ENCODE results near the gene IKBIP.
A peak's percentile ranks its signal among the peaks of the same experiment; 100 is the strongest.
"Not testable (repeated sequence)": the region's sequence is repeated elsewhere in the genome, so short reads cannot be mapped to it uniquely, and the experiment has no call there.

Gene IKBIP

DNA sequence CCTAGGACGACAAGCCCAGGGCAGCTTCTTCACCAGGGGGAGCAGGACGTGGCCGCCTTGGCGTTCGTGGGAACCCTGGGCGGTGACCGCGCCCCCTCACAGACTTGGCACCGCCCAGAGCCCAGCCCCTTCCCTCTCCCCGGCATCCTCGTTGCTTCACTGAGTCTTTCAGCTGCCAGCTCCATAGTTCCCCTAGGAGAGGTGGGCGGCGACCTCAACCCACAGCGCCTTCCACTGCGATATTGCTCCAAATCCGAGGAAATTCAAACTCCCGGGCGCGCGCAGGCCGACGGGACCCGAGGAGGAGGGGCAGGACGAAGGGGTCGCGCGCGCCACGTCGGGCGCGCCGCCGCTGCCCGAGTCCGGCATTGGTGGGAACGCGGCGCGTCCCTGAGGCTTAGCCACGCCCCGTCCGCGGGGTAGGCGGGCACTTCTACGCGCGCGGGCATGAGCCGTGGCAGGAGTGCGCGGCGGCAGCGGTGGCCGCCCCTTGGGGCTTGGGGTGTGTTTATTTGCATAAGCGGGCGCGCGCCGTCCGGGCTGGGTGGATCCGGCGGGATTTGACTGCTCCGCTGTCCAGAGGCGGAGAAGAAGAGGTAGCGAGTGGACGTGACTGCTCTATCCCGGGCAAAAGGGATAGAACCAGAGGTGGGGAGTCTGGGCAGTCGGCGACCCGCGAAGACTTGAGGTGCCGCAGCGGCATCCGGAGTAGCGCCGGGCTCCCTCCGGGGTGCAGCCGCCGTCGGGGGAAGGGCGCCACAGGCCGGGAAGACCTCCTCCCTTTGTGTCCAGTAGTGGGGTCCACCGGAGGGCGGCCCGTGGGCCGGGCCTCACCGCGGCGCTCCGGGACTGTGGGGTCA lies at the start of gene IKBIP, which contains the start of gene APAF1:
TSS of gene IKBIP (minus strand) at position 77 of the 860 bp plus-strand sequence. CDS start 87 bp downstream, outside the sequence.
TSS of gene APAF1 (plus strand) at position 579 of the 860 bp plus-strand sequence. CDS start 3,070 bp downstream, outside the sequence.
- peak; percentile 94 for DNase-seq (ENCODE audit: low read depth)

DNA sequence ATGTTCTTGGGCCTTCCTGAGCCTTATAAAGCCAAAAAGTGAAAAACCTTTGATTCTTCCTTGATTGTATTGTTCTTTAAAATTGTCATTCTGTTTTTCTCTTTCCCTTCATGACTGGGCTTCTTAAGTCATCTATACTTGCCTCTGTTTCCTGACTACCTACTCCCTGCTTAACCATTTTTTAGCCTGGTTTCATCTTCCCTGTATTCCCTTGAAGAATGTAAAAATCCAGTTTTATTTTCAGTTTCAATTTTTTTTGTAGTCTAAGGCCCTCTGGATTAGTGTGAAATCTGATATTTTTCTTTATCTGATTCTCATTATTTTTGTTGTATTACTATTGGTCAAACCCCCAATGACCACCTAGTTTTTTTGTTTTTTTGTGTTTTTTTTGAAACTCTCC lies 46.8 kb upstream of the IKBIP start:
- DNase-seq (ENCODE audit: low read depth): no peak

DNA sequence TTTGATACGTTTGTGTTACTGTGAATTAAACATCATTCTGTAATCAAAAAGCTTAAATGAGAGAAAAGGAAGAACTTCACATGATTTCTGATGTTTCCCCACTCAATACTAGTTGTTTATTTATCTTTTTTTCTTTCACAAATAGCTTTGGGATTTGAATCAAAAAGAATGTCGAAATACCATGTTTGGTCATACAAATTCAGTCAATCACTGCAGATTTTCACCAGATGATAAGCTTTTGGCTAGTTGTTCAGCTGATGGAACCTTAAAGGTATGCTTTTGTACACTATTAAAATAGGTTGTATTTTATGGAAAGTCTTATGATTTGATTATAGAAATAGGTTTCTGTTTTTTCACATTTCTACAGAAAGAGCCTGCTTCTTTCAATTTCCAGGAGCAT lies 42.0 kb upstream of the IKBIP start:
- DNase-seq (ENCODE audit: low read depth): no peak

DNA sequence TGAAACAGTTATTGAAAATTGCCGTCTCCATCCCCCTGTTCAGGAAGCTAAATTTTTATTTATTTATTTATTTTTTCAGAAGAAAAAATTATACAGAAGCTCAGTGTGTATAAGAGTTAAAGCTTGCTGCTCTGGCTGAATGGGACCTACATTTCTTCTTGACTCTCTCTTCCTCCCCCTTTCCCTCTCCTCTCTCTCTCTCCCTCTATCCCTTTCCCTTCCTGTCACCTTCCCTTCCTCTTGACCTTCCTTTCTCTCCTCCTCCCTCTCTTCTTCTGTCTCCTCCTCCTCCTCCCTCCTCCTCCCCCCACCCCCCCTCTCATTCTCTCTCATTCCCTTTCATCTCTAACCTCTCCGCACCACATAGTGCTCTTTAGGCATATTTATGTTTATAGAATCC lies 39.6 kb upstream of the IKBIP start:
- no peak for DNase-seq (ENCODE audit: low read depth)

GRCh38 chr12:98679611-98680005 lies 35.0 kb upstream of the IKBIP start:
- DNase-seq (ENCODE audit: low read depth): no peak

GRCh38 chr12:98678946-98679610 lies 34.5 kb upstream of the IKBIP start:
- DNase-seq (ENCODE audit: low read depth): no peak

DNA sequence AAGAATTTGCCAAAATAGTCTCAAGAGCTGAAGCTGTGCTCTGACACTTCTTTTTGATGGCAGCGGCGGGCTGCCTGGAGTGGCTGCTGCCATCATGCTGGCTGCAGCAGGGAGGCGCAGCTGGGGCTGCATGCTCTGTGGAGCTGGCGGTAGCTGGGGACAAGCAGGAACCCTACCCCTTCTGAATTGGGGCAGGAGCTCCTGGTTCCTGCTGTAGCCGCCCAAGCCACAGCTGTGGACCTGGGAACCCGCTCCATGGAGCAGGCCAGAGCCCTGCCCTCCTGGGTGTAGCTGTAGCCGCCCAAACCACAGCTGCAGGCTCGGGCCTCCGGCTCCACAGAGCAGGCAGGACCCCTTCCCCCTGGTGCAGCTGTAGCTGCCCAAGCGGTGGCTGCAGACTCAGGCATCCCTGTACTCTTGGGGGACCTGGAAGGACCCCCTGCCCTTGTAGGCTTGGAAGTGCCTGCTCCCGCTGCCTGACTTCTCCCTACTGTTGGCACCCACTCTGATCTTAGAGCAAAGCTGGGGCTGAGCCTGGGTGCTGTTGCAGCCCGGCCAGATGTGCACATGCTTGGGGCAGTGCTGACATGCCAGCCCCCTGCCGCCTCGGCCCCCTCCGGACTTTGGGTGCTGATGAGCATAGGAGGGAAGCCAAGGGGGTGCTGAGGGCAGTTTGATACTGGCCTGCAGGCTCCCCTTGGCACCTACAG lies 33.8 kb upstream of the IKBIP start:
- no peak for DNase-seq (ENCODE audit: low read depth)

DNA sequence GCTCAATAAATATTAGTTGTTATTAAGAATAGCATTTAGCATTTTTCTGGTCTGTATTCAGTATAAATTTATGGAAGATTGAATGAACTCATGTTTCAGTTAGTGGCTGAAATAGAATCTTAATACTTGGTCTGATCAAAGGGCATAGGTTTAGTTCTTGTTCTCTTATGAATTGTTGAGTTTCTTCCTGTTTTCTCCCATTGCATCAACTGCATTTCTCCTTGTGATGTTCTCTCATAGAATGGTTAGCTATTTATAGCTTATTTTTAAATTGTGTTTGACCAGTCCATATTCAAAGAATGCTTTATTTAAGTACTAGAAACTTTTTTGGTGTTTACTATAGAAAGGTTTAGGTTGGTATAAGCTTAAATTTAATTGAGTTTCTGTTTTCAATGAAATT lies 30.3 kb upstream of the IKBIP start:
- no peak for DNase-seq (ENCODE audit: low read depth)

GRCh38 chr12:98671459-98671858 lies 26.9 kb upstream of the IKBIP start:
- no peak for DNase-seq (ENCODE audit: low read depth)

GRCh38 chr12:98669751-98670150 lies 25.2 kb upstream of the IKBIP start:
- DNase-seq (ENCODE audit: low read depth): no peak

GRCh38 chr12:98660521-98660920 lies 15.9 kb upstream of the IKBIP start:
- no peak for DNase-seq (ENCODE audit: low read depth)

GRCh38 chr12:98656289-98657101 lies 11.9 kb upstream of the IKBIP start:
- no peak for DNase-seq (ENCODE audit: low read depth)

DNA sequence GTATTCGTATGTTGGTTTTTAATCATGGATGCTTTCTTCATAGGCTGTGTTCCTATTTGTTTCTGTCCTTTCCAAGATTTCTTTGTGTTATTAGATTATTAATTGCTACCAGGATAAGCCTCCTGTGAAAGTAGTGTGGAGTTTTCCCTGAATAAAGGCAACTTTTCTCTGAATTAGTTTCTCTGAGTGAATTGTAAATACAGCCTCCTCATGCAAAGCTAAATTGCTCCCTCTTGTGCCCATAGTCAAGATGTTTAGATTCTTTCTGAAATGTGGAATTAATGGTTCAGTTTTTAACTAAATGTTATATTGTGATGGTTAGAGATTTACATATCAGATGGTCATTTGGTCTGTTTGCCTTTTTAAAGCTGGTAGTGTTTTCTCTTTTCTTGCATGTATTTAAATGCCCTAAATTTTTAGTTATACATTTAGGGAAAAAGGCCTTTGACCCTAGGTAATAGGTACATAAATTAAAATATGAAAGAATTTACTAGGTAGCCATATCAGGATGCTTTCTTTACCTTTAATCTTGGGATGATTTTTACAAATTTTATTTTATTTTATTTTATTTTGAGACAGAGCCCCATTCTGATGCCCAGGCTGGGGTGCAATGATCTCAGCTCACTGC lies 9.4 kb upstream of the IKBIP start:
- DNase-seq (ENCODE audit: low read depth): no peak

GRCh38 chr12:98651328-98651727 lies 6.7 kb upstream of the IKBIP start:
- no peak for DNase-seq (ENCODE audit: low read depth)

DNA sequence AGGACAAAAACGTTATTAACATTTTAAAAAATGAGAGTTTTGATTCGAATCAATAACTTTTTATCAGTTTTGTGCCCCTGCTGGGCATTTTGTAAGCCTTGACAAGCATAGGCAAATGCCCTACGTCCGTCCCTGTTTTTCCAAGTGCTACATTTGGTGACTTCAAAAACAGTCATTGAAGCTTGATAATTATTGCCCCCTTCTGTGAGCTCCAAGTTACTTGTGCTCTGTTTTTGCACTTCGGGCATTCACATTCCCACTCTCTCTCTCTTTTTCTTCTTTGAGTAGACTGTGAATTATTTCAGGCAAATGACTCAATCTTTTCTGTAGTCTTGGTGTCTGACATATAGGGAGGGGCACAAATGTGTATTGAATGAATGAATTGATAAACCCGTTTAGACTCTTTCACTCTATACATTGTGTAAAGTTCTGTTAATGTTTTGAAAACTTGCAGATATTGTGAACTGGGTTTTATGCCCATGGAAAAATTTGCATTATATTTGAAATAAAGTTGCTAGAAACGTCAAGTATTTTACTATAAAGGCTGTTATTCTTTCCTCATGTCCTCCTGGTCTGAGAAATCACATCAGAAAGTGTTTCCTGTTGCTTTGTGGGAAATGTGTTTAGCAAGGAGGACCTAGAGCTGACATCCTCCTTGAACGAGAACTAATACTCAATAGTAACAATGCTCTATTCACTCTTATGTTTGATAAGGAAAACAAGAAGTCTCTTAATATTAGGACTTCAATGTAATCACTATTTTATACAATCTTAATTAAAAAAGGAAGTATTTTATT lies 1.9 kb upstream of the IKBIP start:
- no peak for DNase-seq (ENCODE audit: low read depth)

GRCh38 chr12:98645572-98646067 lies 1.0 kb upstream of the IKBIP start:
- DNase-seq (ENCODE audit: low read depth): no peak

DNA sequence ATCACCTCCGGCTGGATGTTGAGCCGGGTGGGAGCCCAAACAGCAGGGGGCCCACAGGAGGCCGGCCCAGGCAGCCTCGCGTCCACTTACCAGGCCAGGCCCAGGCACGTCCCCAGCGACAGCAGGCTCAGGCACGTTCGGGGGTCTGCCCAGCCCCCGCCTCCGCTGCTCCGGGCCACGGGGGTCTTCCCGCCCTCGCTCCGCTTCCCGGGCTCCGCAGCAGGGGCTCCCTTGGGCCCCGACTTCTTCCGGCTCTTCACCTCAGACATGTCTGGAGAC lies 216 bp downstream of the IKBIP start:
- peak; percentile 24 for DNase-seq (ENCODE audit: low read depth)

GRCh38 chr12:98642801-98643200 lies 1.8 kb downstream of the IKBIP start:
- DNase-seq (ENCODE audit: low read depth): not testable (repeated sequence)

DNA sequence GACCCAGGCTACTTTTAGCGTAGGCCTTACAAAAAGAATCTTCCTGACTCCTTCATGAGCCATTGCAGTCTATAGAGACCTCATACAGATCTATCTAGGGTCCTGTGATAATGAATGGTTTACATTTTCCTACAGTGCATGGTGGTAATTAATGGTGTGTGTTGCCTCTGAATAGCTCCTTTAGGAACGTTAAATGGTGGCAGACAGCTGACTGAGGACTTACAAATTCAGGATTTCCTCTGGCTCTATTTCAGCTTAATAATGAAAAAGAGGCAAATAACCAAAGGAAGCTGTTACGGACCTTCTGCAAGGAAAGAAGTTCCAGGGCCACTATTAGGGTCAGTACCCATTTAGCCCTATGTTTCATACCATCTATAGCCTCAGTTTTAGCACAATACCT lies 5.1 kb downstream of the IKBIP start:
- DNase-seq (ENCODE audit: low read depth): no peak

DNA sequence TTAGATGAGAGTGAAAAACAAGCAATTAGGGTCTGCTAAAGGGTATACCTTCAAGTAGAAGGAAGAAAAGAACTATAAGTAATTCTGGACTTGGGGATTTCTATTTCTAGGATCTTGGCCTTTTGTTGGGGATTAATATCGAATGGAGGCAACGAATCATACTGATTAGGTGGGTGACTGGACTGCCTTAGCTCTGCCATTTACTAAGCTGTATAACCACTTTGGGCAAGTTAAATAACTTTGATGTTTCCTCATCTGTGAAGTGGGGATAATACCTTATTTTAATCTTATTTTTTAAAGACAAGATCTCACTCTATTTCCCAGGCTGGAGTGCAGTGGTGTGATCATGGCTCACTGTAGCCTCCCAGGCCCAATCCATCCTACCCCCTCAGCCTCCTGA lies 6.6 kb downstream of the IKBIP start:
- DNase-seq (ENCODE audit: low read depth): no peak

- DNase-seq (ENCODE audit: low read depth): no peak
These were observed 7.5 kb downstream of the IKBIP start for GRCh38 chr12:98637068-98637467.
